ENCODE measurements around the gene NTF4.

- TF ChIP-seq CTCF (IDR thresholded peaks at IDR 0.05) (no peak), POLR2A (IDR thresholded peaks at IDR 0.05) (no peak)
Measured at GRCh38 chr19:49104229-49104864, 39.7 kb upstream of the NTF4 start.

Data from Peyer's patch (tissue), 4 donors.